Measurements from ENCODE around the gene ST3GAL3.

Gene ST3GAL3

DNA sequence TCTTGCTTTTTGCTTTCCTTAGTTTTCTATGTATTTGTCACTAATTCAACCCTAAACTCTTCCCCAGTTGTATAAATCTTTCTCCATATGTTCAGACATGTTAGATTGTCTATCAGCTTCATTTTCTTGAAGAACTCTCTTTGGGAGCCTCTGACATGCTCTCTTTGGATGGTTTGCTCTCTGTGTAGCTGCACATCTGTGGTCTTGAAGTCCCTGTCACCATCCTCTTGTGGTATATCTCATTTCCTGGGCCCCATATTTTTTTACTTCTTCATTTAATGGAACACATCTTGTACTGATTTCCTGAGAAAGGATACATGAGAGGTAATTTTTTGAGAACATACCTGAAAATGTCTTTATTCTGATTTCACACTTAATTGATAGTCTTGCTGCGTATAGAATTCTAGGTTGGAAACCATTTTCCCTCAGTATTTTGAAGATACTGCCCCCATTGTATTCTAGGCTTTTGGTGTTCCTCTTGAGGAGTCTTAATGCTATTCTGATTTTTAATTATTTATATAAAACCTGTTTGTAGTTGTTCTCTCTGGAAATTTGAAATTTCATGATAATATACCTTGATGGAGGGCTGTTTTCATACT lies 72.6 kb downstream of the ST3GAL3 start:
- Histone ChIP-seq H3K4me1 (ENCODE audit: control insufficient read depth, low read depth, low read length) (no peaks in the 10 kb centered on the region), H2BK120ac (ENCODE audit: low read depth, low read length) (no peak overlapping the region), H3K4ac (ENCODE audit: low read depth, low read length) (no peak overlapping the region), H3K36me3 (ENCODE audit: control insufficient read depth, insufficient read depth, low read length) (no peaks in the 10 kb centered on the region), H2BK5ac (ENCODE audit: low read length) (no peak overlapping the region), H4K8ac (ENCODE audit: low read depth, low read length) (no peak overlapping the region), H3K56ac (ENCODE audit: low read length) (no peak overlapping the region), H3K4me3 (ENCODE audit: low read length) (no peak overlapping the region), H2AK5ac (ENCODE audit: low read length) (no peak overlapping the region), H3K27me3 (ENCODE audit: insufficient read depth, low read length, poor library complexity) (no peaks in the 10 kb centered on the region), H3K18ac (ENCODE audit: low read length) (no peak overlapping the region), H3K79me2 (ENCODE audit: control insufficient read depth, insufficient read depth, low read length) (no peaks in the 10 kb centered on the region), H3K79me1 (ENCODE audit: low read length) (no peaks in the 10 kb centered on the region), H3K4me2 (ENCODE audit: low read length) (no peak overlapping the region), H3K23ac (ENCODE audit: low read length) (no peak overlapping the region), H3K27ac (ENCODE audit: low read depth, low read length) (no peak overlapping the region), H4K5ac (ENCODE audit: low read length) (no peak overlapping the region), H2BK15ac (replicated peaks; ENCODE audit: low read depth) (no peak overlapping the region), H3K9ac (ENCODE audit: low read length) (no peak overlapping the region)
- DNase-seq = no peak
- WGBS (ENCODE audit: extremely low coverage, insufficient coverage, low lambda C conversion rate) = no CpG with 5 or more reads among the region's 1 CpG

DNA sequence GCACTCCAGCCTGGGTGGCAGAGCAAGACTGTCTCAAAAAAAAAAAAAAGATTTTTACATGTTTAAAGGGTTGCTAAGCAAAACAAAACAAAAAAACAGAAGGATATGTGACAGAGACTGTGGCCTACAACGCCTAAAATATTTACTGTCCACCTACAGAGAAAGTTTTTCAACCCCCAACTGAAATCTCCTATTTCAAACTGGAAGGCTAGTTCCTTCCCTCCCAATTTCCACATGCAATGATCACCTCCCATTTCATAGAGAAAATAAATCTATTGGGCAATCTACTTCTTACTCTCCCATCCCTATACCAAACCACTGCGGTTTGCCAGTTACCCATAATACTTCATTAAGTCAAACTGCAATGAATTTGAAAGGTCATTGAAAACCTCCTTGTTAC lies 74.2 kb downstream of the ST3GAL3 start:
- no peaks in the 10 kb centered on the region for H3K27me3 ChIP-seq (ENCODE audit: insufficient read depth, low read length, poor library complexity)
- H2BK5ac ChIP-seq (ENCODE audit: low read length) = no peak overlapping the region
- H3K79me1 ChIP-seq (ENCODE audit: low read length) = no peaks in the 10 kb centered on the region
- H3K27ac ChIP-seq (ENCODE audit: low read depth, low read length) = no peak overlapping the region
- H3K4me3 ChIP-seq (ENCODE audit: low read length) = no peak overlapping the region
- H3K79me2 ChIP-seq (ENCODE audit: control insufficient read depth, insufficient read depth, low read length) = no peaks in the 10 kb centered on the region
- H3K4ac ChIP-seq (ENCODE audit: low read depth, low read length) = no peak overlapping the region
- no peak overlapping the region for H3K18ac ChIP-seq (ENCODE audit: low read length)
- H3K4me1 ChIP-seq (ENCODE audit: control insufficient read depth, low read depth, low read length) = no peaks in the 10 kb centered on the region
- no peak overlapping the region for H3K9ac ChIP-seq (ENCODE audit: low read length)
- no CpG with 5 or more reads among the region's 2 CpGs for WGBS (ENCODE audit: extremely low coverage, insufficient coverage, low lambda C conversion rate)
- H4K5ac ChIP-seq (ENCODE audit: low read length) = no peak overlapping the region
- no peak overlapping the region for H2BK120ac ChIP-seq (ENCODE audit: low read depth, low read length)
- H3K56ac ChIP-seq (ENCODE audit: low read length) = no peak overlapping the region
- H2AK5ac ChIP-seq (ENCODE audit: low read length) = no peak overlapping the region
- H2BK15ac ChIP-seq (replicated peaks; ENCODE audit: low read depth) = no peak overlapping the region
- DNase-seq = no peak
- no peaks in the 10 kb centered on the region for H3K36me3 ChIP-seq (ENCODE audit: control insufficient read depth, insufficient read depth, low read length)
- no peak overlapping the region for H3K23ac ChIP-seq (ENCODE audit: low read length)
- H4K8ac ChIP-seq (ENCODE audit: low read depth, low read length) = no peak overlapping the region
- no peak overlapping the region for H3K4me2 ChIP-seq (ENCODE audit: low read length)

DNA sequence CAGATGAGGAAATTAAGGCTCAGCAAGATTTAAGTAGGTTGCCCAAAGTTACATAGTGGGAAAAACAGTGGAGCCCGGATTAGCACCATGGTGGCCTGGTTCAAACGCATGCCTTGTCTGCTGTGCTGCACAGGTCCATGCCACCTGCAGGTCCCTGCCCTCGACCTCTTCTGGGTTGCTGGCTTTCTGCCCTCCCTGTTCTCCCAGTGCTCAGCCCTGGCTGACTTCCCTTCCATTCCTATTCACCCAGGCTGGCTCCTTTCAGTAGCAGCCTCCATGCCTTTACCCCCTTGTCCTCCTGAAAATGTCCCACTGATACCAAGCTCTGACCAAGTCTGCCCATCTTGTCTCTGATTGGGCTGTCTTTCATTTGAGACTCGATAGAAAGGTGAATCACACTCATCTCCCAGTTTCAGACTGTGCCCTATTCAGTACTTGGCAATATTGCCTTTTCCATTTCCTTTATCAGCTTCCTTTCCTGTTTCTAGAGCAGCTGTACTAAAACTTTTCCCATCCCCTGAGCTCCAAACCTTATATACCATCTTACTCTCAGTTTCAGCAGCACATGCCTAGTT lies 75.8 kb downstream of the ST3GAL3 start:
- H3K79me2 ChIP-seq (ENCODE audit: control insufficient read depth, insufficient read depth, low read length) = no peaks in the 10 kb centered on the region
- H3K27me3 ChIP-seq (ENCODE audit: insufficient read depth, low read length, poor library complexity) = no peaks in the 10 kb centered on the region
- WGBS (ENCODE audit: extremely low coverage, insufficient coverage, low lambda C conversion rate) = no CpG with 5 or more reads among the region's 4 CpGs
- H3K23ac ChIP-seq (ENCODE audit: low read length) = no peak overlapping the region
- H4K8ac ChIP-seq (ENCODE audit: low read depth, low read length) = no peak overlapping the region
- H3K4ac ChIP-seq (ENCODE audit: low read depth, low read length) = no peak overlapping the region
- no peak overlapping the region for H4K5ac ChIP-seq (ENCODE audit: low read length)
- H3K18ac ChIP-seq (ENCODE audit: low read length) = no peak overlapping the region
- no peak overlapping the region for H2BK120ac ChIP-seq (ENCODE audit: low read depth, low read length)
- no peak overlapping the region for H3K4me3 ChIP-seq (ENCODE audit: low read length)
- no peaks in the 10 kb centered on the region for H3K79me1 ChIP-seq (ENCODE audit: low read length)
- H2BK5ac ChIP-seq (ENCODE audit: low read length) = no peak overlapping the region
- no peaks in the 10 kb centered on the region for H3K4me1 ChIP-seq (ENCODE audit: control insufficient read depth, low read depth, low read length)
- no peaks in the 10 kb centered on the region for H3K36me3 ChIP-seq (ENCODE audit: control insufficient read depth, insufficient read depth, low read length)
- no peak overlapping the region for H2BK15ac ChIP-seq (replicated peaks; ENCODE audit: low read depth)
- H2AK5ac ChIP-seq (ENCODE audit: low read length) = no peak overlapping the region
- no peak overlapping the region for H3K56ac ChIP-seq (ENCODE audit: low read length)
- no peak overlapping the region for H3K27ac ChIP-seq (ENCODE audit: low read depth, low read length)
- no peak overlapping the region for H3K9ac ChIP-seq (ENCODE audit: low read length)
- no peak for DNase-seq
- H3K4me2 ChIP-seq (ENCODE audit: low read length) = no peak overlapping the region

DNA sequence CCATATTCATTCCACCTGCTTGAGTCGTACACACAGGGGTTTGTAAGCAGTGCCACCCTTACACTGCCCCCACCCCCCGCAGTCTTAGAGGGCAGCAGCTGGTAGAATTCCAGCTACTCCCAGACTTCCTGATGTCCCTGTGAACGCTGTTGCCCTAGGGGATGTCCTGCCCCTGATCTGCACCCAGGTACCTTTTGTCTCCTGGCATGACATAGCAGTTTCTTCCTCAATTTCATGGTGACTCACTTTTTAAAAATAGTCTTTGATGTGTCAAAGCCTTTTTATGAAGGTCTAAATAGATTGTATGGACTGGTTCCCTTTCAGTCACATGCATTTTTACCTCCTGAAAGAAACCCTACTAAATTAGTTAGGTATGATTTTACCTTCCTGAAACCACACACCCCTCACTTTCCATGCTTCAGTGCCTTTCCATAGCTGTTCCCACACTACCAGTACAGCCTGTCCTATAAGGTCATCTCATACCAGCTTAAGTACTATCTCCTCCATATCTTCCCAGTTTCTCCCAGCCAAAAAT lies 76.4 kb downstream of the ST3GAL3 start:
- H3K4me2 ChIP-seq (ENCODE audit: low read length) = no peak overlapping the region
- H3K4me3 ChIP-seq (ENCODE audit: low read length) = no peak overlapping the region
- no peak overlapping the region for H2BK120ac ChIP-seq (ENCODE audit: low read depth, low read length)
- H3K36me3 ChIP-seq (ENCODE audit: control insufficient read depth, insufficient read depth, low read length) = no peaks in the 10 kb centered on the region
- H2AK5ac ChIP-seq (ENCODE audit: low read length) = no peak overlapping the region
- no peaks in the 10 kb centered on the region for H3K79me2 ChIP-seq (ENCODE audit: control insufficient read depth, insufficient read depth, low read length)
- H3K9ac ChIP-seq (ENCODE audit: low read length) = no peak overlapping the region
- no peak overlapping the region for H3K27ac ChIP-seq (ENCODE audit: low read depth, low read length)
- no peak overlapping the region for H3K4ac ChIP-seq (ENCODE audit: low read depth, low read length)
- H4K5ac ChIP-seq (ENCODE audit: low read length) = no peak overlapping the region
- H2BK15ac ChIP-seq (replicated peaks; ENCODE audit: low read depth) = no peak overlapping the region
- H2BK5ac ChIP-seq (ENCODE audit: low read length) = no peak overlapping the region
- H3K79me1 ChIP-seq (ENCODE audit: low read length) = no peaks in the 10 kb centered on the region
- H4K8ac ChIP-seq (ENCODE audit: low read depth, low read length) = no peak overlapping the region
- WGBS (ENCODE audit: extremely low coverage, insufficient coverage, low lambda C conversion rate) = no CpG with 5 or more reads among the region's 3 CpGs
- H3K56ac ChIP-seq (ENCODE audit: low read length) = no peak overlapping the region
- no peaks in the 10 kb centered on the region for H3K4me1 ChIP-seq (ENCODE audit: control insufficient read depth, low read depth, low read length)
- H3K27me3 ChIP-seq (ENCODE audit: insufficient read depth, low read length, poor library complexity) = no peaks in the 10 kb centered on the region
- H3K18ac ChIP-seq (ENCODE audit: low read length) = no peak overlapping the region
- DNase-seq = peak; percentile 54
- no peak overlapping the region for H3K23ac ChIP-seq (ENCODE audit: low read length)

DNA sequence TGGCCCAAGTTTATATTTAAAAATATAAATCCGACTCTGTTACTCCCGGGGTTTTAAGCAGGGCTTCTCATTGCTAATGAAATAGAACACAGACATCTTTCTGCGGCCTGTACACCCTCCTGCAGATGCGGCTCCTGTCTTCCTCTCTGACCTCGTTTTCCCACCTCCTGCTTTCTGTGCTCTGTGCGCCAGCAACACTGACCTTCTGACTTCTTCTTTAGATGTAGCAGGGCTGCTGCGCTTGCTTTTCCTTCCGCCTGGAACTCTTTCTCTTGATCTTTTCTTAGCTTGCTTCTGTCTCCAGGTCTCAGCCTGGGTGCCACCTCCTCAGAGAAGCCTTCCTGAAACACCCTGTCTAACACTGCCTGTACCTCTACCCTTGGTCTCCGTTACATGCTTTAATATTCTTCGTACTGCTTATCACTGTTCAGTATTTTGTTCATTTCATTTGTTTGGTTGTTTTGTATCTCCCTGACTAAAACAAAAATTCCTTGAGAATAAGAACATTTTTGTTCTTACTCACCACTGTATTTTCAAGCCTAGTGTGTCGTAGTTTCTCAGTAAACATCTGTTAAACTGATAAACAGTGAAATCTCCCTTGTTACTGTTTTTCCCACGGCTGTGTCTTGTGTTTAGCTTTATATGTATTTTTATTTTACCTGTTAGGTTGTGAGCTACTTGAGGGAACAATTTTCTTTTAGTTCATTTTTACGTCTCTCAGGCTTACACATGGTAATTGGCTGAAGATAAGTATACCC lies 79.0 kb downstream of the ST3GAL3 start:
- H3K4me1 ChIP-seq (ENCODE audit: control insufficient read depth, low read depth, low read length) = no peaks in the 10 kb centered on the region
- H3K4me2 ChIP-seq (ENCODE audit: low read length) = no peak overlapping the region
- no peak overlapping the region for H2BK15ac ChIP-seq (replicated peaks; ENCODE audit: low read depth)
- H3K36me3 ChIP-seq (ENCODE audit: control insufficient read depth, insufficient read depth, low read length) = no peaks in the 10 kb centered on the region
- H3K4ac ChIP-seq (ENCODE audit: low read depth, low read length) = no peak overlapping the region
- DNase-seq = no peak
- no peak overlapping the region for H4K8ac ChIP-seq (ENCODE audit: low read depth, low read length)
- H3K79me1 ChIP-seq (ENCODE audit: low read length) = no peaks in the 10 kb centered on the region
- no peak overlapping the region for H4K5ac ChIP-seq (ENCODE audit: low read length)
- no peak overlapping the region for H2BK120ac ChIP-seq (ENCODE audit: low read depth, low read length)
- no peak overlapping the region for H3K23ac ChIP-seq (ENCODE audit: low read length)
- no peaks in the 10 kb centered on the region for H3K79me2 ChIP-seq (ENCODE audit: control insufficient read depth, insufficient read depth, low read length)
- H3K4me3 ChIP-seq (ENCODE audit: low read length) = no peak overlapping the region
- no peak overlapping the region for H3K9ac ChIP-seq (ENCODE audit: low read length)
- no peaks in the 10 kb centered on the region for H3K27me3 ChIP-seq (ENCODE audit: insufficient read depth, low read length, poor library complexity)
- no peak overlapping the region for H3K56ac ChIP-seq (ENCODE audit: low read length)
- H3K27ac ChIP-seq (ENCODE audit: low read depth, low read length) = no peak overlapping the region
- WGBS (ENCODE audit: extremely low coverage, insufficient coverage, low lambda C conversion rate) = no CpG with 5 or more reads among the region's 13 CpGs
- no peak overlapping the region for H2BK5ac ChIP-seq (ENCODE audit: low read length)
- H3K18ac ChIP-seq (ENCODE audit: low read length) = no peak overlapping the region
- H2AK5ac ChIP-seq (ENCODE audit: low read length) = no peak overlapping the region
